Measurements from ENCODE around the gene GPC1.
A peak's percentile ranks its signal among the peaks of the same experiment; 100 is the strongest.
"Not testable (repeated sequence)": the region's sequence is repeated elsewhere in the genome, so short reads cannot be mapped to it uniquely, and the experiment has no call there.

Gene GPC1, protein sequence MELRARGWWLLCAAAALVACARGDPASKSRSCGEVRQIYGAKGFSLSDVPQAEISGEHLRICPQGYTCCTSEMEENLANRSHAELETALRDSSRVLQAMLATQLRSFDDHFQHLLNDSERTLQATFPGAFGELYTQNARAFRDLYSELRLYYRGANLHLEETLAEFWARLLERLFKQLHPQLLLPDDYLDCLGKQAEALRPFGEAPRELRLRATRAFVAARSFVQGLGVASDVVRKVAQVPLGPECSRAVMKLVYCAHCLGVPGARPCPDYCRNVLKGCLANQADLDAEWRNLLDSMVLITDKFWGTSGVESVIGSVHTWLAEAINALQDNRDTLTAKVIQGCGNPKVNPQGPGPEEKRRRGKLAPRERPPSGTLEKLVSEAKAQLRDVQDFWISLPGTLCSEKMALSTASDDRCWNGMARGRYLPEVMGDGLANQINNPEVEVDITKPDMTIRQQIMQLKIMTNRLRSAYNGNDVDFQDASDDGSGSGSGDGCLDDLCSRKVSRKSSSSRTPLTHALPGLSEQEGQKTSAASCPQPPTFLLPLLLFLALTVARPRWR

DNA sequence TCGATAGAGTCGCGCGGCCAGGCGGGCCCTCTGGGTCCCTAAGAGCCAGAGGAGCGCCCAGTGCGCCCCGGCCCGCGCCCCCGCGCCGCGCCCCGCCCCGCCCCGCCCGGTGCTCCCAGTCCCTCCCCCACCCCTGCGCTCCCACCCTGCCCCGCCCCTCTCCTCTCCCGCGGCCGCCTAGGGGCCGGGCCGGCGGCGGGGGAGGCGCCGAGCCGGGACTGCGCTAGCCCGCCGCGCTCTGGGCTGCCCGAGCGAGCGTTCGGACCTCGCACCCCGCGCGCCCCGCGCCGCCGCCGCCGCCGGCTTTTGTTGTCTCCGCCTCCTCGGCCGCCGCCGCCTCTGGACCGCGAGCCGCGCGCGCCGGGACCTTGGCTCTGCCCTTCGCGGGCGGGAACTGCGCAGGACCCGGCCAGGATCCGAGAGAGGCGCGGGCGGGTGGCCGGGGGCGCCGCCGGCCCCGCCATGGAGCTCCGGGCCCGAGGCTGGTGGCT, at the start of gene GPC1:
Gene GPC1, plus strand, starts transcription at position 207 of the 491 bp plus-strand sequence. Its CDS starts 256 bp downstream, at position 463.
- peak; percentile 32 for DNase-seq

DNA sequence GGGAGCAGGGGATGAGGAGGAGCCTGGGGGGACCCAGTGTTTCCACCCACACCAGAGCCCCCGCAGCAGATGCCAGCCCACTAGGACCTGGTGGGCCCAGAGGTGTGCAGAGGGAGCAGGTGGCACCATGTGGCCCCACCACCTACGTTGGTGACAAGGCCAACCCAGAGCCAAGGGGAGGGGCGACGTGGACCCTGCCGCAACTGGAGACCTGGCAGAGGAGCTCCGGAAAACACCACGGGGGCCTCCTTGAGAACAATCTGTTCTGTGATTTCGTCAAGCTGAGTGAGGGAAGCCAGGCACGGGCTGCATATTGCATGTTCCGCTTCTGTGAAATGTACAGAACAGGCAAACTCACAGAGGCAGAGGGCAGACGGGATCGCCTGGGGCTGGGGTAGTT, 49.1 kb upstream of the GPC1 start:
- DNase-seq, result no peak

DNA sequence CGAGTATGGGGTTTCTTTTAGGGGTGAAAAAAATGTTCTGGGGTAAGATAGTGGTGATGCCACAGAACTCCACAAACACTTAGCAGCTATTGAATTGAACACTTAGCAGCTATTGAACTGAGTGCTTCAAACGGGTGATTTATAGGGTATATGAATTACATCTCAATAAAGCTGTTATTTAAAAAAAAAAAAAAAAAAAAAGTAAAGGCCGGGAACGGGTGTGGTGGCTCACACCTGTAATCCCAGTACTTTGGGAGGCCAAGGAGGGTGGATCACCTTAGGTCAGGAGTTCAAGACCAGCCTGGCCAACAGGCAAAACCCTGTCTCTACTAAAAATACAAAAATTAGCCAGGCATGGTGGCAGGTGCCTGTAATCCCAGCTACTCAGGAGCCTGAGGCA, 48.7 kb upstream of the GPC1 start:
- DNase-seq, result not testable (repeated sequence)

DNA sequence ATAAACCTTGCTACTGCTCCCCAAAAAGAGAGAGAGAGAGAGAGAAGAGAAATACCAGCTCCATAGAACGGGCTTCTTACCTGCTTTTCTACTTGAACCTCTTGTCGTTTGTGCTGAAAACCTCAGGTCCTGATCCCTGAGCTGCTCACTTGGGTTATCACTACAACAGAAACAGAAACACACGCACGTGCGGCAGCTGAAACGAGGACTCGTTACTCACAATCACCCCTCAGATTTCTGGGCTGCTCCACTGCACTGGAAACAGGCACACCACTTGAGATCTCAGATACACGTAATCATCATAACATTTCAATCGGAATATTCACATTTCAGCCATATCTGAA, 48.2 kb upstream of the GPC1 start:
- no peak for DNase-seq

DNA sequence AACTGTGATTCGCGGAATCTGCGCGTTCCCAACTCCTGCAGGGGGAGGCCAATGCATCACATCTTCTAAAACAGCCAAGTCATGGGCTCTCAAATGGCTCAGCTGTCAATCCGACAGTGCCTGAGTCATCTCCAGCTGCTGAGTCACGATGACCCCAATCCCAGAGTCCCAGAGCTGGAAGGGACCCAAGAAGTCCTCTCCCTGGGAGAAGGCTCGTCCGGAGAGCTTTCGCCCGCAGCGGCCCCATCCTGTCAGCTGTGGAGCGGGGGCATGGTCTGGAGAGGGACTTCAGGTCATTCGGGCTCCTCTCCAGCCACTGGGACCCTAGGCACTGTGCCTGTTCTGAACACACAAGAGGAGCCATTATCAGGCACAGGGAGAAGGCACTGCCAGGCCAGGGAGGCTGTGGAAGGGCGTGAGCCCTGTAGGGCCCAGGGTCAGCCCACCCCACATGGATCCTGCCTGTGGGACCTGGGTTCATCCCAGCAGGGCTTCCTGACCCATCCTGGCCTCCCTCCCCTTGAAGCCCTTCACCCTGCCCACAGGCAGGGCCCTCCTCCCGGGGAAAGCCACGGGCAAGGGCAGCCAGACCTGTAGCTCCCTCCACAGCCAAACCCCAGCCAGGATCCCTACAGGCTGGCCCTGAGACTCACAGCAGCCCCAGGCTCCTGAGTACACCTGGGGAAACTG, 47.6 kb upstream of the GPC1 start:
- no peak for DNase-seq

DNA sequence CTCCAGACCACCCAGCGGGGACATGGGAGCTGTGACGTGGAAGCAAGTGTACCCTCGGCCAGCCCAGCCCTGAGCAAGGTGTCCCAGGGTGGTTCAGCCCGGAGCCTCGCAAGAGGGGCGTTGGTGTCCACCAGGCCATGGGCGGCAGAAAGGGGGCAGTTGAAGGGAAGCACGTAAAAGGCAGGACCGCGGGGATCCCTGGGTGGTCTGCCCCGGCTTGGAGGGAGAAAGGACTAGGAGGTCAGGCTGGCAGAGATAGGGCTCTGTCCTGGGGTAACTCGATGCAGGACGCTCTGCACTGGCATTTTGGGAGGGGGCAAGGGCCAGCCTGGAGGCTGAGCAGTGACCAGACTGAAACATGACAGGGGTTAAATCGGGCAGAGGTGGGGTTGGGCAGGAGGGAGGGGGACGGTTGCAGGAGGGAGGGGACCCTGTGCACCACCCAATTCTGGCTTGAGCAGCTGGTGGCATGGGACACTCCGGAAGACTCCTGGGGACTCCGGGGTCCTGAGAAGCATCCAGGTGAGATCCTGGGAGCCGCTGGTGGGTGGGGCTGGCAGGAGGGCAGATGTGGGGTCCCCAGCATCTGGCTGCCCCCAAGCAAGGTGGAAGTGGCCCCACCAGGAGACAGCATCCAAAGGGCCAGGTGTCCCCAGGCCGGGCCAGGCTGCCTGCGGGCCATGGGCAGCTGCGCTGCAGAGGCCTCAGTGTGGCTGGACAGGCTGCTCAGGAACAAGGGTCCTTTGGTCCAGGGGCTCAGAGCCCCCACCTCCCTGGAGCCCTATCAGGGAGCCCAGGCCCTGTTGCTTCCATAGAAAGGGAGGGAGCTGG, 46.8 kb upstream of the GPC1 start:
- no peak for DNase-seq

DNA sequence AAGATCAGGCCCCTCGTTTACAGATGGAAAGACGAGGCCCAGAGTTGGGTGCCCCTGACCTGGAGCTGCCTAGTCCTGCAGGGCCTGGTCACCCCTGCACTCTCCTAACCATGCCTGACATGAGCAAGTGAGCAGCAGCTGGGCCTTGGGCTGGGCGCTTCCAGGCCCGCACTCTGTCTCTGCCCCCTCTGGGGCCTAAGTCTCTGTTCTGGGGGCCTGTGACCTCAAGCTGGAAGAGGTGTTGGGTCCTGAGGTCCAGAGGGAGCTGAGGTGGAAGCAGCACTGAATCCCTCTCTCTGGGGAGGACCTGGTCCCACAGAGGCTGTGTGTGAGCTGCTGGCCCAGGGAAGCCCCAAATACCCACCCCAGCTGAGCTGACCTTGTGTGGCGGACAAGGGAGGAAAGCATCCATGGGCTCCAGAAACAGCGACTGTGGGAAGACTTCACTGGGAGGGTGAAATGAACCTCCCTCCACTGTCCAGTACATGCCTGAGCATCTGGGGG, 46.1 kb upstream of the GPC1 start:
- no peak for DNase-seq

DNA sequence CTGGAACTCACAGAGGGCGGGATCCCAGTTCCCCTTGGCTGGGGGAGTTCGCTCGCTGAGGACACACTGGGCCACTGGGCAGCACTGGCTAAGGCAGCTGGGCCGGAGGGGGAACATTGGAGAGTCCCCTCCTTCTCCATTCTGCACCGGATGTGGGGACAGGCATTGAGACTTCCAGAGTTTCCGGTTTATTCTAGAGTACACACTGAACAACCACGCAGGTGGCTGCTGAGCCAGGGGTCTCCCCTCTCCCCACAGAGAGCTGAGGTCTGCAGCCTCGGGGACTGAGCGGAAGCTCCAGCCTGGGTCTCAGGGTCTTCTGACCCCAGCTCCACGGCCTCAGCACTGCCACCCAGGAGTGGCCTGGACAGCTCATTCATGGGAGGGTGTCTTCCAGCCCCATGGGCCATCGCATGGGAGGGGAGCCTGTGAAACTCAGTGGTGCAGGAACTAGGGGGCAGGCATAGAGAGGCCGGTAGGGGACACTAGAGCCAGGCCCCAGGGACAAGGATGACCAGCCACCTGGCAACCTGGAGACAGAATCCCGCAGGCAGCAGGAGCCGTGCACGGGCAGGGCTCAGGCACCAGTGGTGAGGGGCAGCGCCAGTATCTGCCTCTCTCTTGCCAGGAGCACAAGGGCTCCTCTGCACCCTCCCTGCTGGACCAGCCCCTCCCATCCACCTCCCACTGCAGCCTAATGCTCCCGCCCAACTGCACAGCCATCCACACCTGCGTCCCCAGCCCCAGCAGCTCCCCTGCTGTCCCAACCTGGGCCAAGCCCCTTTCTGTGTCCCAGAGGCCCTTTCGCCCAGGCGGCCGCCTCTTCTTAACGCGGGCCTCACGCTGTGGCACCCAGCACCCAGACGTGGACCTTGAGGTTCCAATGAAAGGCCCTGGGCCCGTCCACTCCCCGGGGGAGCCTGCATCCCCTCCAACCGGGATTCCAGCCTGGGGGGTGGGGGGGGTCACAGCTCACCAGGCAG, 45.1 kb upstream of the GPC1 start:
- DNase-seq, result no peak

DNA sequence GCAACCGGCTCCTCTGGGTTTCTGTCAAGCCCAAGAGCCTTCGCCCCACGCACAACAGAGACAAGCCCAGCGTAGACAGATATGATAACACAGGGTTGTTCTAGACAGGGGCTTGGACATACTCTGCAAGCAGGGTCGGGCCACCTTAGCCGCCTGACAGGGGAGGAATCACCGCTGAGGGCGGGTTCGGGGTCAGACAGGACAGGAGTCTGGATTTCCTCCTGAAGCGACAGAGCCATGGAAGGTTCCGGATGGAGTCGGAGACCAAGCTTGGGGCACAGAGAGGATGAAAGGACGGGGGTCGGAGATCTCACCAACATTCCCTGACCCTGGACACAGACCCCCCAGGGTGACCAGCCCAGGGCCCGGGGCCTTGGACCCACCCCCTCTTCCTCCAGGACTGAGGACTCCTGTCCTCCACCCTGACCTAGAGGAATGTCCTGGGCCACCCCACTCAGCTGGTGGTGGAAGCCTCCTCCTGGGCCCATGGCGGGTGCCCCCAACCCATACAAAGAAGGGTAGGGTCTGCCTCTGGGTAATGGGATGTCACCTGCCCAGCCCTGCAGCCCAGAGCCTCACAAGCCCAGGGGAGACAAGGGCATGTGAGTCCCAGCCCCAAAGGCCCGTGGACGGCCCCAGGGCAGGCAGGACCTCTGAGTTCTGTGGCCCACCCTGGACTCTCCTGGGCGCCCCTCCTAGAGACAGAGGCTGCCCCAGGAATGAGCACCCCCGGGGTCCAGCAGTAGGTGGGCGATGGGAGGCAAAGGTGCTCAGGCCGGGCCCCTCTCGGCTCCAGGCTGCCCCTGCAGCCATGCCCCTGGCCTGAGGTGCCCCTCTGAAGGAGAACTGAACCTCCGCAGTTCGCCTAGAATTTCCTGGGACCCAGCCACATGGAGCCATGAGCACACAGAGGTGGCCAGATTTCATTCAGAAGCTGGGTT, 44.1 kb upstream of the GPC1 start:
- no peak for DNase-seq

DNA sequence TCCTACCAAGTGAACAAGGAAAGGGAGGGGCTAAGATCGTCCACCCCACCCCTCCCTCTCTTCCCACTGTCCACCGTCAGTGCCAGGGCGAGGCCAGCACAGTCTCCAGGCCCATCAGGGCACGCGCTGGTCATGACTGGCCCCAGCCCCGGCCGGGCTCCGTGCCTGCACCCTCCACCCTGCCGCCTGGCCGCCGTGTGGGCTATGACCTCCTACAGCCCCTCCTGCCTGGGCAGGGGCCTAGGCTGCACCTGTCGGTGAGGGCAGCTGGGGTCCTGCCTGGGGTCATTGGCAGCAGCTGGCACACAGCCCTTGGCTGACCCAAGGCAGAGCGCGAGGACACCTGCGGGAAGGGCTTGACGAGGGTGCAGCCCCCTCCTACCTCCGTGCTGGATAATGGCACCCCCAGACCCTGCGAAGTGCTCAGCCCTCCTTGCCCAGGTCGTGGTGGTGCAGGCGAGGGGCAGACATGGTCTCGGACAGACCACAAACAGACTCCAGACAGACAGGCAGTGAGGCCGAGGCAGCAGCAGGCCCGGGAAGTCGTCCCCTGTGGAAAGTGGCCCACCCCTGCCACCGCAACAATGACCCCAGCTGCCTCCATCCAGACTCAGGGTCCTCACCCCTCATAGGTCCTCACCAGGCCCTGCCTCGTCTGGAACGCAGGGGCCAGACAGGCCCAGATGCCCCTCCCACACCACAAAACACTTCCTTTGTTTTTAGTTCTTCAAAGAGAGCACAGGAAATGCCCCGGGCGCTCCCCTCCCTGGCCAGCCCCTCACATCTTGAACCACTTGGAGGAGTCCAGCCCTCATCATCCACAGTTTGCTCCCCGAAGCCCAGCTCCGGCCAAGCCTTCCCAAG, 43.1 kb upstream of the GPC1 start:
- no peak for DNase-seq

DNA sequence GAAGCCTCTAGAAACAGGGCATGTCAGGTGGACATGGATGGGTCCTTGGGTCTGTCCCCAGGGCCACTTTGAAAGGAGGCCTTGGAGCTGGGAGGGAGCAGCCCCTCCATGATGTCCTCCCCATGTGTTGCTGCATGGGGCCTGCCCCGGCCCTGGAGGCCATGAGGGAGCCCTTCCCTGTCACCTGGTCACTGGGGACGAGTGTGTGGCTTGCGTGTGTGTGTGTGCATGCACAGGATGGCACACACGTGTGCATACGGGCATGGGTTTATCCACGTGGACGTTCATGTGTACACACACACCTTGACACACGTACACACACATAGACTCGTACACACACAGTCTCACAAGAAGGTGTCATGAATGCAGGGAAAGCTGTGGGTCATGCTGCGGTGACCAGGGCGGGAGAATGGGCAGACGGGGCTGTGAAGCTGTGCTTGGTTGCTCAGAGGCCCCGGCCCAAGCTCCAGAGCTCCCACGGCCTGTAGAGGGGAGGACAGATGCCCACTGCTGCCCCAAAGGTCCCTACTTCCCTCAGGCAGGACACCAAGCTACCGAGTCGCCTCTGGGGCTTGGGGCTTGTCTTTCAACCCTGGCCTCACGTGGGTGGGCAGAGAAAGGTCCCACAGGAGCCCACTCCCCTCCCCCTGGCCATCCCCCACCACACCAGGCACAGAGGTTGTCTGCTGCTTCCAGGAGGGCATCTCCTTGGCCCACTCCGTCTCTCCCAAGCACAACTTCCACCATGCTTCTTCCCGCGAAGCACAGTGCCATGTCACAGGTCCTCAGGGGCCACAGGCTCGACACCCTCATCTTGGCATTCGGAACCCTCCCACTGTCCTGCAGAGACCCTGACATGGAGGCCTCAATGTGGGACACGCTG, 42.3 kb upstream of the GPC1 start:
- no peak for DNase-seq

DNA sequence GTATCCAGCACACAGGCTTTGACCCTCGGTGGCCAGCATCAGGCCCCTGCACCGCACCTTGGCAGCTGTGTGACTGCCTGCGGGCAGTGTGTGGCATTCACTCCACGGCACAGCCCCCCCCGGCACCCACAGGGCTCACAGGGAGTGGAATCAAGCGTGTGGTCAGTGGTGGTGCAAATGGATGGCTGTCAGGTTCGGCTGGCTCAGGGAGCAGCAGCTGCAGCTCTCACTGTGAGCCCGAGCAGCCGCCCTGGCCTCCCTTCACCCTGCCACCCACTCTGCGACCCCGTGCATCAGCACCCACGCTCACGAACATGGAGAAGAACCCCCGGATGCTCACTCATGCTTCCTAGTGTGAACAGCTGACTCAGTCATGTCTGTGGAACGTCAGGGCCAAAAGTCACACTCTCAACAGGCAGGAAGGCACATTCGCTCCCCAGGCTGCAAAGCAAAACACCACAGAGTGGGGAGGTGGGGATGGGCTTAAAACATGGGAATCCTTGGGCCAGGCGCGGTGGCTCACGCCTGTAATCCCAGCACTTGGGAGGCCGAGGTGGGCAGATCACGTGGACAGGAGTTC, 41.5 kb upstream of the GPC1 start:
- DNase-seq, result no peak

DNA sequence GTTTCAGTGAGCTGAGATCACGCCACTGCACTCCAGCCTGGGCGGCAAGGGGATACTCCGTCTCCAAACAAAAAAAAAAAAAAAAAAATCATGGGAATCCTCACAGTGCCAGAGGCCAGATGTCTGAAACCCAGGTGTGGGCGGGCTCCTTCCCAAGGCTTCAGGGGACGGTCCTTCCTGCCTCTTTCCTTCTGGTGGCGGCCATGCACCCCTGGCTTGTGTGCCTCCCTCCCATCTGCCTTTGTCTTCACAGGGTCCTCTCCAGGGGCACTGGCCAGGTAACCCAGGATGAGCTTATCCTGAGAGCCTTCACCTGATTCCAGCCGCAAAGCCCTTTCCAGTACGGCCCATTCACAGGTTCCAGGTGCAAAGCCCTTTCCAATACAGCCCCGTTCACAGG, 40.9 kb upstream of the GPC1 start:
- no peak for DNase-seq

DNA sequence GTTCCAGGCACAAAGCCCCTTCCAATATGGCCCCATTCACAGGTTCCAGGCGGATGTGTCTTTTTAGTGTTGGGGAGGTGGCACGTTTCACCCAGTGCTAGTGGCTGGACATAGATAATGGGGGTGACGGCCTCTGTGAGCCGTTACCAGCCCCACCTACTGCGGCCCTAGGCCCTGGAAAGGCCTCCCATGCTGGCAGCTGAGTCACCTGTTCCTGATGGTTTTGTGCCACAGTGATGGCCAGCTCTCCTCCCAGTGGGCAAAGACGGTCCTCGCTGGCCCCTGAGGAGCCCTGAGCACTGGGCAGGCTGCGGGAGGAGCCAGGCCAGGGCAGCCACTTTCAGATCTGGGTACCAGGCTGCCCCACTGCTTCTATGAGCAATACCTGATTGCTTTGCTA, 40.0 kb upstream of the GPC1 start:
- no peak for DNase-seq

DNA sequence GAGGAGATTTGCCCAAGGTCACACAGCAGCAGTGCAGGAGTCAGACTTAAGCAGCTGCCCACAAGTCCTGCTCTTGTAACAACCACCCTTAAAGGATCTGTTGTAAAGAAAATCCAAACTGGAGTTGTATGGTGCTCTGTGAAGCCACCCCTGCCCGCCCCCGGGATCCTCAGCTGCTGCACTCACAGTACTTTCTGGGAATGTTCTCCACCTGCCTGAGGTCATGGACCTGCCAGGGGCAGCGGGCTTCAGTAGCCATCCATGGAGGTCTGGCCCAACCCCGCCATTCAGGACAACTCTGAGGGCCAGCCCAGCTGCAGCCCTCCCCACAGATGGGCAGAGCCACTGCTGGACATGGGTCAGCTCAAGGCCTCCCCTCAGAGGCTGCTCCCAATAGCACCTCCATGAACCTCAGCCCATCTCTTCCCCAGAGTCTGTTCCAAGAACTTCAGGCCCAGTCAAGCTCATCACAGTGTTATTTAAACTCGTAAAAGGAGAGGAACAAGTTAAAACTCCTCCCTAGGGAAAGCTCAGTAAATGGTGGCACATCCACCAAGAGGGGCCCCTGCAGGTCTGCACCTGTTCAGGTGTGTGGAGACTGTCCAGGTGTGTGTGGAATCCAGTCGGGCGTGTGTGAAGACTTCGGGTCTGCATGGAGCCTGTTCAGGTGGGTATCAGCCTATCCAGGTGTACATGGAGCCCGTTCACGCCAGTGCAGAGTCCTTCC, 39.4 kb upstream of the GPC1 start:
- DNase-seq, result no peak

DNA sequence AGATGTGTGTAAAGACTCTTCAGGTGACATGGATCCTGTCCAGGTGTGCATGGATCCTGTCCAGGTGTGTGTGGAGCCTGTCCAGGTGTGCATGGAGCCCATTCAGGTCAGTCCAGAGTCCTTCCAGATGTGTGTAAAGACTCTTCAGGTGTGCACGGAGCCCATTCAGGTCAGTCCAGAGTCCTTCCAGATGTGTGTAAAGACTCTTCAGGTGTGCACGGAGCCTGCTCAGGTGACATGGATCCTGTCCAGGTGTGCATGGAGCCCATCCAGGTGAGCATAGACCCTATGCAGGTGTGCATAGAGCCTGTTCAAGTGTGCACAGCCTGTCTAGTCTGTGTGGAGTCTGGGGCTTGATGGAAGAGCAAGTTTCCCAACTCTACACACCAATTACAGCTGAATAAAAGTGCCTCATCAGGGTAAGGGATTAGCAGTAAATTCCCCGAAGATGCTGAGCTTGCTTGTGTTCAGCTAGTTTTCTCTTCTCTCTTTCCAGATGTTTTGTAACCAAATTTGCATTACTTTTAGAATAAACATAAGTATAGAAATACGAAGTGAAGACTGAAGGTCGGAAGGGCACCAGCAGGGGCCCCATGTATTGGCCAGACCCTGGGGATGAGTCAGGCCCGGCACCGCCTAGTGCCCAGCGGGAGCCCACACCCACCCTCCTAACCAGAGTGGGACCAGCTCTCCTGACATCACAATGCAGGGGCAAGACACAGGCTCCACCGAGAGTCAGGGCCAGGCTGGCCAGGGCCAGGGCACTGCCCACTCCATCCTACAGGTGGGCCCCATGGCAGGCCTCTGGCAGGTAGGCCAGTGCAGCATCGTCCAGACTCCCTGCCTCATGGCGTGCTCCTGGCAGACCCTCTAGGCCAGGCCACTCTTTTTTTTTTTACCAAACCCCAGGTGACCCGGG, 38.6 kb upstream of the GPC1 start:
- no peak for DNase-seq
